Mesothelial cell of epicardium (in vitro differentiated cells): ENCODE results near the gene RAMP2. TPM values are rescaled to one million over a fixed set of nuclear protein-coding genes. Genes with fewer than 3 reads are reported as not detected.
A peak's percentile ranks its signal among the peaks of the same experiment; 100 is the strongest.

Experiments
- DNase-seq, 2 experiments: peaks; one replicate each; pipeline ENCODE4 v3.0.0; 2021; ENCODE audit warnings: low spot score in 2 of 2; ENCODE audit not compliant: unreplicated experiment in 2 of 2
- H3K27ac Mint-ChIP-seq: 2 replicates; pipeline ENCODE4 v1.8.0; 2021; ENCODE audit warnings: mixed read lengths
- H3K27me3 Mint-ChIP-seq: 2 replicates; pipeline ENCODE4 v1.8.0; 2021; ENCODE audit warnings: low read depth, mixed read lengths
- H3K36me3 Mint-ChIP-seq: 2 replicates; pipeline ENCODE4 v1.8.0; 2021; ENCODE audit warnings: mixed read lengths
- H3K4me1 Mint-ChIP-seq: 2 replicates; pipeline ENCODE4 v1.8.0; 2021; ENCODE audit warnings: mixed read lengths
- H3K4me3 Mint-ChIP-seq: 2 replicates; pipeline ENCODE4 v1.8.0; 2021; ENCODE audit warnings: mild to moderate bottlenecking, moderate library complexity, mixed read lengths
- H3K9me3 Mint-ChIP-seq: 2 replicates; pipeline ENCODE4 v1.8.0; 2021; ENCODE audit warnings: mixed read lengths
- CTCF ChIP-seq: fragments of 200-600 bp; sonication (generic); IDR thresholded peaks from one replicate; pipeline ENCODE4 v1.5.0; 2021; ENCODE audit warnings: antibody characterized with exemption; ENCODE audit not compliant: unreplicated experiment
- total RNA-seq: library from RNA; stranded (reverse); gene quantifications from 3 replicates; pipeline ENCODE4 v1.2.1, GENCODE V29; 2021

The RAMP2 gene
- total RNA-seq, 1 donor from 2014 or later = 22.3 TPM

DNA sequence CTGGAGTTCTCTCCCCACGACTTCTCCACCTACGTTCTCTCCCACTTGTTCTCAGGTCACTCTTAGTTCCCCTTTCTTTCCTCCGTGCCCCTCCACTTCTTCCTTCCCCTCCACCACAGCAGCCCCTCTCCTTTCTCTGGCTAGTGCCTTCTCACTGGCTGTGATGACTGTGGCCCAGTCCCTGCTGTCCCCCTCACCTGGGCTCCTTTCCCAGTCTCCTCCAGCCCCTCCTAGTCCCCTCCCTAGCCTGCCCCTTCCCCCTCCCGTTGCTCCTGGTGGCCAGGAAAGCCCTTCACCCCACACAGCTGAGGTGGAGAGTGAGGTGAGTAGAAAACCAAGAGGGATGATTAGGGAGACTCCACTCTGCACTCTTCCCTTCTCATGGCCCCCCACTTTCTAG lies 34.0 kb downstream of the RAMP2 start:
- H3K27me3 Mint-ChIP-seq = peaks cover 7% of the 10 kb centered on the region
- peaks cover 10% of the 10 kb centered on the region for H3K36me3 Mint-ChIP-seq
- H3K4me1 Mint-ChIP-seq = peaks cover 15% of the 10 kb centered on the region
- DNase-seq = no peak
- H3K27ac Mint-ChIP-seq = no peak overlapping the region
- TF ChIP-seq CTCF = no peak
- H3K4me3 Mint-ChIP-seq = no peak overlapping the region
- H3K9me3 Mint-ChIP-seq = no peaks in the 10 kb centered on the region

DNA sequence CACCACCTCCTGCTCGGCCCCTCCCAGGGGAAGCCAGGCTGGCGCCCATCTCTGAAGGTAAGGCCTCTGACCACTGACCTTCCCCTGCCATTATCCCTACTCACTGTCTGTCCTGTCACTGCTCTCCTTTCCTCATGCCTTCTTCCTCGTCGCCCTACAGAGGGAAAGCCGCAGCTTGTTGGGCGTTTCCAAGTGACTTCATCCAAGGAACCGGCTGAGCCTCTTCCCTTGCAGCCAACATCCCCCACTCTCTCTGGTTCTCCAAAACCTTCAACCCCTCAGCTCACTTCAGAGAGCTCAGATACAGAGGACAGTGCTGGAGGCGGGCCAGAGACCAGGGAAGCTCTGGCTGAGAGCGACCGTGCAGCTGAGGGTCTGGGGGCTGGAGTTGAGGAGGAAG lies 34.4 kb downstream of the RAMP2 start:
- peaks cover 15% of the 10 kb centered on the region for H3K4me1 Mint-ChIP-seq
- H3K36me3 Mint-ChIP-seq = peaks cover 10% of the 10 kb centered on the region

GRCh38 chr17:42796066-42796758 lies 35.2 kb downstream of the RAMP2 start:
- peaks cover 15% of the 10 kb centered on the region for H3K4me1 Mint-ChIP-seq
- H3K27ac Mint-ChIP-seq = no peak overlapping the region
- peaks cover 10% of the 10 kb centered on the region for H3K36me3 Mint-ChIP-seq
- TF ChIP-seq CTCF = no peak
- no peaks in the 10 kb centered on the region for H3K9me3 Mint-ChIP-seq
- no peak overlapping the region for H3K4me3 Mint-ChIP-seq
- H3K27me3 Mint-ChIP-seq = peaks cover 6% of the 10 kb centered on the region
- no peak for DNase-seq

More for the DNA sequence above, 34.4 kb downstream of the RAMP2 start:
- H3K9me3 Mint-ChIP-seq = no peaks in the 10 kb centered on the region
- TF ChIP-seq CTCF = no peak
- H3K27me3 Mint-ChIP-seq = peaks cover 9% of the 10 kb centered on the region
- no peak overlapping the region for H3K4me3 Mint-ChIP-seq
- no peak overlapping the region for H3K27ac Mint-ChIP-seq
- DNase-seq = no peak

DNA sequence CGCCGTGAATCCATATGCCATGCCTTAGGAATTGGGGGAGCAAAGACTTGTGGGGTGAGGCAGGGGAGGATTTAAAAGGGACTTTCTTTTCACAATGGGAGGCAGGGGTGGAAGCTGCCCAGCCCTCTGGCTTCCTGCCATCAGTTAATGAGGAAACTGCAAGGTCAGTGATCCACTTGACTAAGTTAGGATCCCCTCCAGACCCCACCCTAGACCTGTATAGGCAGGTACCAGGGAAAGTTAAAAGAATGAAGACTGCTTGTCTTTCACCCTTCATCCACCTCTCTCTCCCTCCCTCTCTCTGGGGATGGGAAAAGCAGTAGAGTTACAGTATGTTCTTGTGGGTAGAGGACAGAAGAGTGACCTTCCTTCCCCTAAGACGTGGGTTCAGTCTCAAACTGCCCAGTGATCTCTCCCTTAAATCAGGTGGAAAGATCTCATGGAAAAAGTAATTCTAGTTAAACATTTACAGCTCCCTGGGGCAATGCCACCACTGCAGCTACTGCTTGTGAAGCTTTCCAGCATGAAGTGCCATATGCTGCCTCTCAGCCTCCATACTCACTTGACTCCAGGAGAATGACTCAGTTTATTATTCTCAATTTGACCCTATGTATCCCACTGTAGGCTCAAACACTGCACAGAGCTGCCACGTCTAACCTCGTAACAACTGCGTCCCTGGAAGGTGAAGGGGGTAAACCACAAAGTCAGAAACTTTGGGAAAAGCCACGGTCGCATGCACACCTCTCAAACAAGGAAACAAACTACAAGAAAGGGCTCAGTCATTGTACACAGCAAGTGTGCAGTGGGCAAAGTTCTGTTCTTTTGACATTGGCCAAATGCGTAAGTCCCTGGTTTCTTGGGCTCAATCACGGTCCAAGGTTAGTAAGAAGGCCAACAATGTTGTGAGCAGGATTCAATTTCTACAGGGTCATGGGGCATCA lies 36.3 kb downstream of the RAMP2 start:
- no peaks in the 10 kb centered on the region for H3K9me3 Mint-ChIP-seq
- DNase-seq = no peak

GRCh38 chr17:42798011-42798382 lies 37.0 kb downstream of the RAMP2 start:
- no peak for DNase-seq
- TF ChIP-seq CTCF = no peak
- Mint-ChIP-seq H3K4me3 (peak overlapping the region; percentile 91), H3K27me3 (peaks cover 12% of the 10 kb centered on the region), H3K27ac (peak overlapping the region; percentile 87), H3K9me3 (no peaks in the 10 kb centered on the region), H3K36me3 (peaks cover 10% of the 10 kb centered on the region), H3K4me1 (peaks cover 15% of the 10 kb centered on the region)

More for the DNA sequence above, 36.3 kb downstream of the RAMP2 start:
- TF ChIP-seq CTCF = no peak
- H3K36me3 Mint-ChIP-seq = peaks cover 10% of the 10 kb centered on the region
- H3K27ac Mint-ChIP-seq = peak overlapping the region; percentile 87
- peaks cover 12% of the 10 kb centered on the region for H3K27me3 Mint-ChIP-seq
- H3K4me1 Mint-ChIP-seq = peaks cover 15% of the 10 kb centered on the region
- peak overlapping the region; percentile 91 for H3K4me3 Mint-ChIP-seq
